NCI-H128 (cell line): ENCODE results near the gene INPP4A.

ENCODE experiments used
- DNase-seq: peaks from one replicate; lab custom pipeline; 2025; ENCODE audit not compliant: unreplicated experiment; lab: John Stamatoyannopoulos, UW

The INPP4A gene

DNA sequence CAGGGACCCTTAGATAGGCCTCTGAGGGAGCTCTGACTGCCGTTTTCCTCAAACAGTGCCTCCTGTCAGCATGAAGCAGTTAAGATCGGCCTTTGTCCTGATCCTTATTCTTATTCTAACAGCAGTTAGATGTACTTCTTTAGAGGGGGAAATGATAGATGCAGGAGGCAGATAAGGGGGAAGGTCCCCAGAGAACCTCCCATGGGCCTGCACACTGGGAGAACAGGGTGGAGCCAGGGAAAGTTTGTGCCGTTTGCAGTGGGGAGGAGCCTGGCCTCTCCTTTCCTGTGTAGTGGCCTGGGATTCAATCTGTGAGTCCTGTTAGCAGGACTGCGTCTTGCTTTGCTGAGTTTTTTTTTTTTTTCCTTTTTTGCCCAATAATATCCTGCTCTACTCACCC lies 7.9 kb upstream of the INPP4A start:
- DNase-seq = no peak

- no peak for DNase-seq
Measured at GRCh38 chr2:98438190-98439133, 6.2 kb upstream of the INPP4A start.

GRCh38 chr2:98441706-98442450 lies 2.8 kb upstream of the INPP4A start:
- DNase-seq = no peak

DNA sequence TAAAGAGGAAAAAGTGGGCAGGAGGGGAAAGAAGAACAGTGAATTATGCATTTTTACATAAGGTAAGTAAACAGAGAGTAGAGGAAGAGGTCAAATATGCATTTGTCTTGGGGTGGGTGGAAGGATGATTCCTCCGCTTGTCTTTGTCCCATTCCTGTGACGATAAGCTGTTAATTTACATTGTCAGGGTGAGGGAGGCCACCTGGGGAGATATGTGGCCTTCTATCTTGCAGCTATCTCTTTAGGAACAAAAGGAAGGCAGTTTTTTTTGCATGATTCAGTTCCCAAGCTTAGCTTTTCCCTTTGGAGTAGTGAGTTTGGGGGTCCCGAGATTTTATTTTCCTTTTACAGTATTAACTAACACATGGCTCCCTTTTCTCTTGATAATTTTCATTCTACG lies 2.2 kb upstream of the INPP4A start:
- DNase-seq = no peak

DNA sequence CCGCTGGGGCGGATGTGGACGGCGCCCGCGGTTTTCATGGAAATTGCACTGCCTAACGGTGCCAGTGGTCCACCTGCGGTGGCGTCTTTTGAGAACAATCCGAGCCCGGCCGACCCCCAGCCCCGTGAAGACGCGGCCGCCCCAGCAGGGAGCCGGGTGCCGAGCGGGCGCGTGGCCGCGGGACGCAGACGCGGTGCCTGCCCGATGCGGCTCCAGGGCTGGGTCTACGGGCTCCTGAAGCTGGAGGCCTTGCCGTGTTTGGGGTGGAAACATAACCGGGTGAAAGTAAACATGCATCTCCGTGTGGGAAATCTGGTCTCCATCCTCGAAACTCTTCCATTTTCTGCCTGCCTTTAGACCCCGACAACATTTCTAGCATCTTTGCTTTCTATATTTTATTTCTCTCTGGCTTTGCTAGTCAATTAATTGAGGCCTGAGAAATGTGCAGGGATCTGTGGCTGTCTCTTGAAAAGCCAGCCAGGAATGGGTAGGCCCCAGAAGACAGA lies 572 bp downstream of the INPP4A start:
- no peak for DNase-seq

DNA sequence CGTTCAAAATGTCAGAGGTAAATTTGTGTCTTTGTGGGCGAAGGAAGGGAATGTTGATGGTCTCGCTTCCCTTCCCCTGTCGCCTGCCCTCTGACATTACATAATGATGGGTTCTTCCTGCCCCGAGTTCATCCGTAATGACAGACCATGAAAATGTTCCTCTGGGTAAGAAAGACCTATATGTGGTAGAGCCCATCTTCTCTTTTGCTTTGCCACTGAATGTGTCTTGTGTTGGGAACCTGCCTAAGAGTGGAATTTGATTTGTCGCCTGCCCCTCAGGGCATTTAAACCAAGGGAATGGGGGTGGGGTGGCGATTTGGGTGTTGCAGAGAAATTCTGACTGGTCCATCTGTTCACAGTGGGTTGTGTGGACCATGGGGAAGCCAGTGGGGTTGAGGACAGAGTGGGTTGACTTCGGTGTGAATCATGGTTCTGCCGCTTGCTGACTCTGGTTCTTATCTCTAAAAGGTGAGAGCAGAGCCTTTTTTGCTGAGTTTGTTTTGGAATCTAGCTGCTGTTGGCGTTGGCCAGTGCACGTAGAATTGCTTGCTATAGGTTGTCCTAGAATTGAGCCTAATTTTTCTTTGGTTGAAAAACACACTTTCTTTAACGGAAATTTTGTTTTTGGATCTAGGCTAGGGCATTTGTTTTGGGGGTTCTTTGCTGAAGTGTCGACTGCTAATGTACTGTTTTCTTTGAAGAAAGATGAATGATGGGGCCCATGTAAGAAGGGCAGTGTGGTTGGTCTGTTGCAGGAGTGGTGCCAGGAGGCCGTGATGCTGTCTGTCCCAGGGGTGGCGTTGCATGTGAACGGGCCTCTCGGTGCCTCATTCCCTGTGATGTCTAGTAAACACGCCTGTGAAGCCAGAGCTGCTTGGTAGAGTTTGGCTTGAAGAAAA lies 1.3 kb downstream of the INPP4A start:
- DNase-seq = no peak

DNA sequence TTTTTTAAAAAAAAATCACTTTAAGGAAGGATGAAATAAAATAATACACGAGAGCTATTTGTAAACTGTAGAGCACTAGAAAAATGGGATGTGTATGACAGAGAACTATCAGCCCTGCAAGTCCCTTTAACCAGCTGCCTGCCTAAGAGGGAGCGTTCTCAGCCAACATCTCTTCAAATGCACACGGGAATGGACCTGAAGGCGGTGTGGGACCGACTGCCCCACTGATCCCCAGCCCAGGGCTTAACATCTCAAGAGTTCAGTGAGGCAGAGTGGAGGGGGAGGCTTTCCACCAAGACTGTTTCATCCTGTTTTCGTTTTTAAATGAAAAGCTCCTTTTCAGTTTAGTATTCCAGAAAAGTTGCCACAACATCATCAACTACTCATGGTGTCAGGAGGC lies 2.2 kb downstream of the INPP4A start:
- DNase-seq = no peak

DNA sequence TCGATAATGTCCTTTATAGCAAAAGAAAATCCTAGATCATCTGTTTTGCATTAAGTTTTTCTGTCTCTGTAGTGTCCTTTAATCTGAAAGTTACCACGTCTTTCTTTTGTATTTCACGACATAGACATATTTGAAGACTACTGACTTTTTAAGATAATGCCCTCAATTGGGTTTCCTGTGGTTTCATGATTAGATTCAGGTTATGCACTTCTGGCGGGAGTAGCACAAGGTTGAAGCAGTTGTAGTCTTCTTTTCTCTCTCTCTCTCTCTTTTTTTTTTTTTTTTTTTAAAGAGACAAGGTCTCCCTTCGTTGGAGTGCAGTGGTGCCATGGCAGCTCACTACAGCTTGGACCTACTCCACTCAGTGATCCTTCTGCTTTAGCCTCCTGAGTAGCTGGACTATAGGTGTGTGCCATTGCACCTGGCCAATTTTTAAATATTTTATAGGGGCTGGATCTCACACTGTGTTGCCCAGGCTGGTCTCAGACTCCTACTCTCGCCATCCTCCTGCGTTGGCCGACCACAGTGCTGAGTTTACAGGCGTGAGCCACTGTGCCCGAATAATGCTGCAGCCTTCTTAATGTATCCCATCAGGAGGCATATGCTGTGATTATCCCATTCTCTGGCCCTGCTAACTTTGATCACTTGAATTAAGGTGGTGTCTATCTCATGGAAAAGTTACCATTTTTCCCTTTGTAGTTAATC lies 3.9 kb downstream of the INPP4A start:
- no peak for DNase-seq

- no peak for DNase-seq
Measured at GRCh38 chr2:98452396-98453027, 7.9 kb downstream of the INPP4A start.

DNA sequence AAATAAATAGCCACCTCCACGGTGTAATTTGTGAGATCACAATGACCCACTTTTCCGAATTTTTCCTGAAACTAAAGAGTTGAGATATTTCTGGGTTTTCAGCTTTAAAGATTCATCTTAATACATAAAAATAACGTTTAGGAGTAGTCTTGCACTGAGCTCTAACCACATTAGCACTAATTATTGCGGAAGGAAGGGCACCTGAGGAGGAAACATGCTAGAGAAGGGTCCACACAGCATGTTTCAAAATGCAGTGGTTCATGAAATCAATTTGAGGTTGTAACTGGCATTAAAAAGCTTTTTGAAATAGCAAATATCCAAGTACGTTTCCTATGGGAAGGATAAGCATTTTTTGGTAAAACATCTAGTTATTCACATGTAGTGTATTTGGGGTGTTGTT lies 8.4 kb downstream of the INPP4A start:
- DNase-seq = no peak

GRCh38 chr2:98453531-98453930 lies 8.9 kb downstream of the INPP4A start:
- no peak for DNase-seq

GRCh38 chr2:98454073-98454472 lies 9.4 kb downstream of the INPP4A start:
- no peak for DNase-seq

- DNase-seq = no peak
Measured at GRCh38 chr2:98454500-98455235, 10.0 kb downstream of the INPP4A start.

DNA sequence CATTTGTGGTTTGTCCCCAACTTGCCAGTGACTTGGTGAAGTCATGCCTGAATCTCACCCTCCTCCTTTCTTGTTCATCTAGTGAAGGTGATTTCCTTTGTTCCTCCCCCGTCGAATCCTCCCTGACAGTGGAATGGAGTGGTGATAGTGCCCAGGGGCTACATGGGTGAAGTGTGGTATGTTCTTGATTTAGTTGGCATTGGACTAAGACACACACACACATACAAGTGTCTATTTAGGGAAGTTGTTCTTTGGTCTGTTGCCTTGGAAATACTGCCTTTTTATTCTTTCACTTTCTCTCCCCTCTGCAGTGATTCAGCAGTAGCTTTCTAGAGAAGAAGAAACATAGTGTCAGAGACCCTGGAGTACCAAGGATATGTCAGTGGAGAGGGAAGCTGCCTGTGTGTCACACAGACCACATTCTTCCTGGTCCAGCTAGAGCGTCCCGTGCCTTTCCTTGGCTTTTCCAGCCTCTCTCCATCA lies 10.9 kb downstream of the INPP4A start:
- no peak for DNase-seq

- no peak for DNase-seq
Measured at GRCh38 chr2:98457045-98457696, 12.5 kb downstream of the INPP4A start.

DNA sequence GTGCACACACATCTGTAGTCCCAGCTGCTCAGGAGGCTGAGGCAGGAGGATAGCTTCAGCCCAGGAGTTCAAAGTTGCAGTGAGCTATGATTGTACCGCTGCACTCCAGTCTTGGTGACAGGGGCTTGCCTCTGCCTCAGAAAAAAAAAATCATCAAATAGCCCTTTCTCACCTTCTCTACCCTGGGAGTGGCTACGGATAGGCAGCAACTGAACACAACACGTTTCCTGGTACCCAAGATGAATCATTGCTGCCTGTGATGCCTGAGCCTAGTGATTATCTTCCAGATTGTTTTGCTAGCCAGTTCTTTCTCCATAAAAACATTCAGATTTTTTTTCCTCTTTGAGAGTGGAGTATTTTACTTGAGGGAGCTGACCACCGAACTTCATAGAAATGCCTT lies 13.5 kb downstream of the INPP4A start:
- no peak for DNase-seq

GRCh38 chr2:98458667-98459380 lies 14.2 kb downstream of the INPP4A start:
- no peak for DNase-seq
